Fibroblast of lung (primary cell): ENCODE results near the gene SLC16A1. TPM values are rescaled to one million over a fixed set of nuclear protein-coding genes. Genes with fewer than 3 reads are reported as not detected.
"Not testable (repeated sequence)": the region's sequence is repeated elsewhere in the genome, so short reads cannot be mapped to it uniquely, and the experiment has no call there.

ENCODE experiments used
- DNase-seq, 2 donors: peaks; one replicate each; pipeline versions ENCODE4 v3.0.0 to v3.0.0-alpha.2; 2010; ENCODE audit warnings: low read depth in 2 of 2
- H2AFZ ChIP-seq: 2 replicates; pipeline ENCODE4 v1.5.1; 2012; ENCODE audit warnings: low read length, control low read depth, inconsistent platforms
- H3K27ac ChIP-seq: 2 replicates; pipeline ENCODE4 v1.5.1; 2011; ENCODE audit warnings: low read length, control low read depth; ENCODE audit not compliant: insufficient read depth
- H3K27me3 ChIP-seq: 2 replicates; pipeline ENCODE4 v1.5.1; 2011; ENCODE audit warnings: mild to moderate bottlenecking, low read length; ENCODE audit not compliant: control insufficient read depth, insufficient read depth
- H3K36me3 ChIP-seq: 2 replicates; pipeline ENCODE4 v1.5.1; 2011; ENCODE audit warnings: low read length; ENCODE audit not compliant: control insufficient read depth, insufficient read depth
- H3K4me1 ChIP-seq: 2 replicates; pipeline ENCODE4 v1.5.1; 2011; ENCODE audit warnings: low read length; ENCODE audit not compliant: control insufficient read depth, insufficient read depth; ENCODE audit errors: extremely low read depth
- H3K4me2 ChIP-seq: 2 replicates; pipeline ENCODE4 v1.5.1; 2011; ENCODE audit warnings: low read length, control low read depth; ENCODE audit not compliant: insufficient read depth; ENCODE audit errors: extremely low read depth
- H3K4me3 ChIP-seq, 4 experiments: fragments of 200-600 bp in 1 of 4; sonication (generic) in 1 of 4; replicated peaks in 1 of 4; 2 replicates each; pipeline ENCODE4 v1.5.1; 2011 to 2016; ENCODE audit warnings: low read length in 4 of 4, low read depth in 3 of 4, mild to moderate bottlenecking in 3 of 4, control low read depth in 2 of 4, inconsistent platforms in 1 of 4, mixed read lengths in 1 of 4; ENCODE audit not compliant: insufficient read depth in 1 of 4; ENCODE audit errors: control extremely low read depth in 1 of 4
- H3K79me2 ChIP-seq: 2 replicates; pipeline ENCODE4 v1.5.1; 2012; ENCODE audit warnings: mild to moderate bottlenecking, low read length, inconsistent platforms; ENCODE audit not compliant: control insufficient read depth, insufficient read depth
- H3K9ac ChIP-seq: 2 replicates; pipeline ENCODE4 v1.5.1; 2011; ENCODE audit warnings: mild to moderate bottlenecking, low read length, control low read depth; ENCODE audit not compliant: insufficient read depth
- H3K9me3 ChIP-seq: 2 replicates; pipeline ENCODE4 v1.5.1; 2012; ENCODE audit warnings: low read depth, low read length; ENCODE audit not compliant: control insufficient read depth, insufficient read depth
- H4K20me1 ChIP-seq: 2 replicates; pipeline ENCODE4 v1.5.1; 2011; ENCODE audit warnings: low read length; ENCODE audit not compliant: control insufficient read depth, insufficient read depth; ENCODE audit errors: extremely low read depth
- EZH2 ChIP-seq: IDR thresholded peaks from 2 replicates; pipeline ENCODE4 v1.5.1; 2012; ENCODE audit warnings: low read length, control low read depth, mild to moderate bottlenecking; ENCODE audit errors: missing control alignments
- polyA plus RNA-seq, 2 donors: library from polyadenylated mRNA; depleted of rRNA in 1 of 2; stranded (reverse) in 1 of 2; unstranded in 1 of 2; fragments of >200 nt; gene quantifications; 2 replicates each; pipeline ENCODE4 v1.2.1, GENCODE V29; 2011 to 2012; ENCODE audit warnings: missing spikeins in 1 of 2
- total RNA-seq: library from RNA; depleted of rRNA; stranded (reverse); fragments of >200 nt; gene quantifications from 2 replicates; pipeline ENCODE4 v1.2.1, GENCODE V29; 2014
- TF ChIP-seq, protein P1 (sequence below), 2 donors: IDR thresholded peaks in 1 of 2; conservative IDR thresholded peaks in 1 of 2; 1 replicate in 1 of 2; 2 replicates in 1 of 2; pipeline ENCODE4 v1.5.1; 2011 to 2012; ENCODE audit warnings: low read length in 2 of 2, control low read depth in 1 of 2, inconsistent platforms in 1 of 2, low read depth in 1 of 2, mild to moderate bottlenecking in 1 of 2

The SLC16A1 gene
- total and polyA plus RNA-seq, 2 donors (not counting 1 experiment from before 2014, with no cell fraction given), result 51.3 to 59.1 TPM

DNA sequence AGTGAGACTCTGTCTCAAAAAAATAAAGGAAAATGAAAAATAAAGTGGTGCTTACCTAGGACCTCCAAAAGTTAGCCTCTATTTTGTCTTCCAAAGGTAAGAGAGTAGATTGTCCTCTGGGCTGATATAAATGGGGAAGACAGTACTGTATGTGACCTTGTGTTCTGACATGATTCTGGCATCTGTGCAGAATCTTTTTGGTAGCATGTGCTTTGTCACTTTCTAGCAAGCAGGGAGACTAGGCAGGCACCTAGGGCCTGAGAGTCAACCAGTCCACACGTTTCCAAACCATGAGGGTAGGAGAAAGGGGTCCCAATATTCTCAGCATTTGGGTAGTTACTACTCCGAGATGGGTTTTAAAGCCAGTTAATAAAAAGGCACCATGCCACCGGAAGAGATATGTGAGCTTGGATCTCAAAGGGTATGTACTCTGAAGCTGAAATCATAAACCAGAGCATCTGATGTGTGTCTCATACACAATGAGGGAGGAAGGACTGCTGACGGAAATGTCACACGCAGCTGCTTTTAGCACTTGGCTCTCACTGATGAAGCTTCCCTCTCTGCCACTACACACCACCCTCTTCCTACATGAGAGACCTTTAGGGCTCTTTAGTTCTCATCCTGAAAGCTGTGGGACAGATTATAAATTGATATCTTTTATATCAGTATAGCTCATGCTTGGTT, 27.0 kb upstream of the SLC16A1 start:
- Histone ChIP-seq H3K4me3 (no peak overlapping the region), H3K36me3 (no peaks in the 10 kb centered on the region), H3K4me2 (no peak overlapping the region), H3K27me3 (no peaks in the 10 kb centered on the region), H3K79me2 (no peaks in the 10 kb centered on the region), H3K9me3 (no peaks in the 10 kb centered on the region), H3K4me1 (no peaks in the 10 kb centered on the region), H3K27ac (no peak overlapping the region), H2AFZ (no peak overlapping the region), H4K20me1 (no peaks in the 10 kb centered on the region), H3K9ac (no peak overlapping the region)
- no peak for DNase-seq
- TF ChIP-seq, protein P1, sequence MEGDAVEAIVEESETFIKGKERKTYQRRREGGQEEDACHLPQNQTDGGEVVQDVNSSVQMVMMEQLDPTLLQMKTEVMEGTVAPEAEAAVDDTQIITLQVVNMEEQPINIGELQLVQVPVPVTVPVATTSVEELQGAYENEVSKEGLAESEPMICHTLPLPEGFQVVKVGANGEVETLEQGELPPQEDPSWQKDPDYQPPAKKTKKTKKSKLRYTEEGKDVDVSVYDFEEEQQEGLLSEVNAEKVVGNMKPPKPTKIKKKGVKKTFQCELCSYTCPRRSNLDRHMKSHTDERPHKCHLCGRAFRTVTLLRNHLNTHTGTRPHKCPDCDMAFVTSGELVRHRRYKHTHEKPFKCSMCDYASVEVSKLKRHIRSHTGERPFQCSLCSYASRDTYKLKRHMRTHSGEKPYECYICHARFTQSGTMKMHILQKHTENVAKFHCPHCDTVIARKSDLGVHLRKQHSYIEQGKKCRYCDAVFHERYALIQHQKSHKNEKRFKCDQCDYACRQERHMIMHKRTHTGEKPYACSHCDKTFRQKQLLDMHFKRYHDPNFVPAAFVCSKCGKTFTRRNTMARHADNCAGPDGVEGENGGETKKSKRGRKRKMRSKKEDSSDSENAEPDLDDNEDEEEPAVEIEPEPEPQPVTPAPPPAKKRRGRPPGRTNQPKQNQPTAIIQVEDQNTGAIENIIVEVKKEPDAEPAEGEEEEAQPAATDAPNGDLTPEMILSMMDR (conservative IDR thresholded peaks at IDR 0.05 in 1 of 2, IDR thresholded peaks at IDR 0.05 in 1 of 2; ENCODE audit: low read depth in 1 of 2, low read length in 2 of 2), result no peak
- no peak for TF ChIP-seq EZH2

DNA sequence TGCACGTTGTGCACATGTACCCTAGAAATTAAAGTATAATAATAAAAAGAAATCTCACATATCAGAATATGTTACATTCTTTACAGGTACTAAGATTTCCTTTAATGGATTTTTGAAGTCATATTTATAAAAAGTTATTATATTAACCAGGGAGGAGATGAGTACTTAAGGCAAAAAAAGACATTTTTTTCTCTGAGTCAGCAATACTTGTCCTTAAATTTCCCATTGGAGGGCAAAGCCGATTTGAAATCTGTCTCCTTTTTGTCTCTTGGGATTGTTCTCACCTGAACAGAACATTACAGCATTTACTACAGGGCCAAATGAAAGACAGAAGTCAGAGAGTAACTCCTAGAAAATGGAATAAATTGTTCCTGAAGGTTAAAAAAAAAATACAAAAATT, 26.3 kb upstream of the SLC16A1 start:
- Histone ChIP-seq H4K20me1 (no peaks in the 10 kb centered on the region), H3K9ac (no peak overlapping the region), H3K4me3 (no peak overlapping the region), H3K4me2 (no peak overlapping the region), H3K27me3 (no peaks in the 10 kb centered on the region), H3K9me3 (no peaks in the 10 kb centered on the region), H3K27ac (no peak overlapping the region), H3K36me3 (no peaks in the 10 kb centered on the region), H3K79me2 (no peaks in the 10 kb centered on the region), H3K4me1 (no peaks in the 10 kb centered on the region), H2AFZ (no peak overlapping the region)
- TF ChIP-seq EZH2, result no peak
- no peak for DNase-seq

DNA sequence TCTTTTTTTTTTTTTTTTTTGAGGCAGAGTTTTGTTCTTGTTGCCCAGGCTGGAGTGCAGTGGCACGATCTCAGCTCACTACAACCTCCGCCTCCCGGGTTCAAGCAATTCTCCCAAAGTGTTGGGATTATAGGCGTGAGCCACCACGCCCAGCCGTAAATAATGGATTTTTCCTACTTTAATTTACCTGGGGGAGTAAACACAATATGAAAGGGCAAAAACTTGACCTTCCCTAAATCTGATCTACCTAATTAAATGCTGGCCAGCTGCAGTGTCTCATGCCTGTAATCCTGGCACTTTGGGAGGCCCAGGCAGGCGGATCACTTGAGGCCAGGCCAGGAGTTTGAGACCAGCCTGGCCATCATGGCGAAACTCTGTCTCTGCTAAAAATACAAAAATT, 25.8 kb upstream of the SLC16A1 start:
- H3K36me3 ChIP-seq, H3K4me1 ChIP-seq, H3K79me2 ChIP-seq, DNase-seq, H3K4me2 ChIP-seq, H3K4me3 ChIP-seq, H3K9ac ChIP-seq, H4K20me1 ChIP-seq, H3K27ac ChIP-seq, H3K27me3 ChIP-seq, H2AFZ ChIP-seq, H3K9me3 ChIP-seq: not testable (repeated sequence)

DNA sequence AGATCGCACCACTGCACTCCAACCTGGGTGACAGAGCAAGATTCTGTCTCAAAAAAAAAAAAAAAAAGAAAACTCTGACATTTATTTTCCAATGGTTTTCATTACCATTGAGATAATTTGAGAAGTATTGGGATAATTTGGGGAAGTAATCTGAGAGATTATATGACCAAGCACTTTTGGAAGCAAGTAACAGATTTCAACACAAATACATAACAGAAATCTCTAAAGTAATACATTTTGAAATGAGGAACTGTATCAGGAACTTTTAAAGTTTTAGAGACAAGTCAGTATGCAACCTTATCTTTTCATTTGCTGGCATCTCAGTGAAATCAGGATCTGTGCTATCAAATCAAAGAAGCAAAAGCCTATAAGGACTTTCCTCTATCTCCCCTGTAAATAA, 25.4 kb upstream of the SLC16A1 start:
- H3K27ac ChIP-seq, result no peak overlapping the region
- no peak for DNase-seq
- no peak overlapping the region for H3K4me3 ChIP-seq
- no peak overlapping the region for H3K9ac ChIP-seq
- no peak overlapping the region for H3K4me2 ChIP-seq
- no peaks in the 10 kb centered on the region for H3K79me2 ChIP-seq
- H4K20me1 ChIP-seq, result no peaks in the 10 kb centered on the region
- H3K27me3 ChIP-seq, result no peaks in the 10 kb centered on the region
- H3K9me3 ChIP-seq, result no peaks in the 10 kb centered on the region
- no peak overlapping the region for H2AFZ ChIP-seq
- TF ChIP-seq EZH2, result no peak
- TF ChIP-seq, protein P1 (conservative IDR thresholded peaks at IDR 0.05 in 1 of 2, IDR thresholded peaks at IDR 0.05 in 1 of 2; ENCODE audit: low read depth in 1 of 2, low read length in 2 of 2), result no peak
- no peaks in the 10 kb centered on the region for H3K4me1 ChIP-seq
- no peaks in the 10 kb centered on the region for H3K36me3 ChIP-seq
